ENCODE data around the gene GAB1. TPM values are rescaled to one million over a fixed set of nuclear protein-coding genes. Genes with fewer than 3 reads are reported as not detected.

The GAB1 gene
- total and polyA plus RNA-seq, 2 of the 13 experiments (the other 11 are each of a cell fraction or from before 2014, with no cell fraction given), result 8.7 to 14.7 TPM

- TF ChIP-seq ZNF629 (CRISPR knock-in tag; conservative IDR thresholded peaks at IDR 0.05) (peak; percentile 44), PTBP1 (IDR thresholded peaks at IDR 0.05; ENCODE audit: low read depth, low read length, poor library complexity, severe bottlenecking) (no peak), ZSCAN5A (CRISPR knock-in tag; IDR thresholded peaks at IDR 0.05; ENCODE audit: borderline replicate concordance) (no peak), CEBPZ (IDR thresholded peaks at IDR 0.05; ENCODE audit: low read length) (no peak), SMAD3 (CRISPR knock-in tag; IDR thresholded peaks at IDR 0.05) (no peak), TGIF2 (CRISPR knock-in tag; IDR thresholded peaks at IDR 0.05) (peak; percentile 53; the same call in 1 of the 2 replicates), MBD4 (IDR thresholded peaks at IDR 0.05; ENCODE audit: borderline replicate concordance, low read length) (no peak), FLYWCH1 (CRISPR knock-in tag; IDR thresholded peaks at IDR 0.05) (no peak), NCOA1 (CRISPR knock-in tag; IDR thresholded peaks at IDR 0.05) (no peak), ZNF34 (CRISPR knock-in tag; IDR thresholded peaks at IDR 0.05; ENCODE audit: borderline replicate concordance) (no peak), ONECUT2 (CRISPR knock-in tag; IDR thresholded peaks at IDR 0.05) (no peak), NFYB (CRISPR knock-in tag; IDR thresholded peaks at IDR 0.05) (no peak), PREB (CRISPR knock-in tag; IDR thresholded peaks at IDR 0.05) (no peak), TBX3 (IDR thresholded peaks at IDR 0.05; ENCODE audit: borderline replicate concordance) (no peak), CERS6 (CRISPR knock-in tag; IDR thresholded peaks at IDR 0.05) (no peak), IRF1 (CRISPR knock-in tag; IDR thresholded peaks at IDR 0.05; ENCODE audit: low read depth) (no peak), FOSL2 (CRISPR knock-in tag; IDR thresholded peaks at IDR 0.05) (0 out of 2 replicates have a peak, but pooled peaks have one; percentile 6), POGZ (CRISPR knock-in tag; IDR thresholded peaks at IDR 0.05) (peak; percentile 41; the same call in 1 of the 2 replicates), ZNF335 (CRISPR knock-in tag; IDR thresholded peaks at IDR 0.05) (no peak), NBN (conservative IDR thresholded peaks at IDR 0.05) (no peak), PAF1 (CRISPR knock-in tag; IDR thresholded peaks at IDR 0.05) (no peak), ZNF784 (CRISPR knock-in tag; IDR thresholded peaks at IDR 0.05; ENCODE audit: borderline replicate concordance) (no peak), REPIN1 (CRISPR knock-in tag; IDR thresholded peaks at IDR 0.05; ENCODE audit: borderline replicate concordance, low read depth) (0 out of 2 replicates have a peak, but pooled peaks have one; percentile 28)
Measured at GRCh38 chr4:143337600-143338287, 1.1 kb downstream of the GAB1 start (continued).
